ENCODE results near the gene CPLANE1.
"Not testable (repeated sequence)": the region's sequence is repeated elsewhere in the genome, so short reads cannot be mapped to it uniquely, and the experiment has no call there.

The CPLANE1 gene

GRCh38 chr5:37248970-37249814, at the start of gene CPLANE1:
Gene CPLANE1, minus strand, starts transcription at chr5:37249376. Its CDS starts 1,678 bp downstream, at chr5:37247698.
- DNase-seq, result peak; percentile 80

GRCh38 chr5:37296313-37296712, 47.1 kb upstream of the CPLANE1 start:
- not testable (repeated sequence) for DNase-seq

- no peak for DNase-seq
These were observed 34.1 kb upstream of the CPLANE1 start for GRCh38 chr5:37283214-37283820.

GRCh38 chr5:37275511-37275910, 26.3 kb upstream of the CPLANE1 start:
- DNase-seq, result no peak

GRCh38 chr5:37272511-37272910, 23.3 kb upstream of the CPLANE1 start:
- peak; percentile 23 for DNase-seq

GRCh38 chr5:37268100-37268499, 18.9 kb upstream of the CPLANE1 start:
- DNase-seq, result not testable (repeated sequence)

- no peak for DNase-seq
These were observed 6.7 kb upstream of the CPLANE1 start for GRCh38 chr5:37255774-37256358.

- no peak for DNase-seq
These were observed 5.4 kb upstream of the CPLANE1 start for GRCh38 chr5:37254581-37254980.

GRCh38 chr5:37251665-37252064, 2.5 kb upstream of the CPLANE1 start:
- DNase-seq, result no peak

- no peak for DNase-seq
These were observed 614 bp upstream of the CPLANE1 start for GRCh38 chr5:37249815-37250164.

GRCh38 chr5:37248421-37248969, 681 bp downstream of the CPLANE1 start:
- DNase-seq, result peak; percentile 8

- no peak for DNase-seq
These were observed 1.7 kb downstream of the CPLANE1 start for GRCh38 chr5:37247496-37247895.

- DNase-seq, result no peak
These were observed 2.1 kb downstream of the CPLANE1 start for GRCh38 chr5:37247036-37247435.

- no peak for DNase-seq
These were observed 14.9 kb downstream of the CPLANE1 start for GRCh38 chr5:37234288-37234687.

GRCh38 chr5:37226377-37226776, 22.8 kb downstream of the CPLANE1 start:
- no peak for DNase-seq

- DNase-seq, result no peak
These were observed 27.0 kb downstream of the CPLANE1 start for GRCh38 chr5:37222181-37222580.

GRCh38 chr5:37220426-37220825, 28.8 kb downstream of the CPLANE1 start:
- DNase-seq, result not testable (repeated sequence)

GRCh38 chr5:37219384-37219783, 29.8 kb downstream of the CPLANE1 start:
- peak; percentile 58 for DNase-seq

- no peak for DNase-seq
These were observed 31.2 kb downstream of the CPLANE1 start for GRCh38 chr5:37217976-37218375.

GRCh38 chr5:37214550-37214949, 34.6 kb downstream of the CPLANE1 start:
- DNase-seq, result peak; percentile 6

GRCh38 chr5:37212096-37212495, 37.1 kb downstream of the CPLANE1 start:
- DNase-seq, result no peak

GRCh38 chr5:37211661-37212060, 37.5 kb downstream of the CPLANE1 start:
- peak; percentile 7 for DNase-seq

- DNase-seq, result peak; percentile 40
These were observed 40.0 kb downstream of the CPLANE1 start for GRCh38 chr5:37208883-37209797.
